GM12878 (cell line): ENCODE measurements around the gene SMPD3. TPM values are rescaled to one million over a fixed set of nuclear protein-coding genes. Genes with fewer than 3 reads are reported as not detected.

Experiments used
- ATAC-seq: fragments of 200-7000 bp; cut with Tn5 transposase; 3 replicates; pipeline ENCODE4 v1.9.1; 2020; ENCODE audit warnings: mild to moderate bottlenecking, moderate library complexity
- BruUV-seq: library from RNA; stranded (reverse); fragments of 400-500 nt; replicated peaks from 2 replicates; lab custom pipeline; 2021; lab: Mats Ljungman, UMichigan
- CTCF ChIA-PET: fragments of 300-600 bp; sonication (Branson Sonifier 250); formaldehyde crosslinking; extraction: SDS; loops from one replicate; lab custom pipeline; 2021; ENCODE audit warnings: inconsistent platforms; lab: Yijun Ruan, JAX
- POLR2A ChIA-PET: fragments of 350-600 bp; formaldehyde crosslinking; extraction: SDS; loops from one replicate; lab custom pipeline; 2021; ENCODE audit warnings: inconsistent platforms; lab: Charles Lee
- RAD21 ChIA-PET: fragments of 300-600 bp; sonication (Branson Sonifier 250); formaldehyde crosslinking; loops from one replicate; lab custom pipeline; 2023; ENCODE audit warnings: antibody characterized with exemption; ENCODE audit not compliant: unreplicated experiment; lab: Charles Lee
- SMC1A ChIA-PET: fragments of 300-600 bp; sonication (Branson Sonifier 250); formaldehyde crosslinking; loops from one replicate; lab custom pipeline; 2023; ENCODE audit not compliant: unreplicated experiment, uncharacterized antibody; lab: Charles Lee
- DNase-seq: peaks from one replicate; pipeline ENCODE4 v3.0.0-alpha.2; 2011; ENCODE audit warnings: low read depth, low spot score
- FAIRE-seq: peaks from 3 replicates; lab custom pipeline; 2011; peaks lifted over from hg19 to GRCh38; lab: Jason Lieb, UNC
- H2AFZ ChIP-seq: 2 replicates; pipeline ENCODE4 v1.6.0; 2011; ENCODE audit warnings: low read depth, low read length, control low read depth; ENCODE audit not compliant: control insufficient read depth
- H3K27ac ChIP-seq: 2 replicates; pipeline ENCODE4 v1.5.1; 2011; ENCODE audit warnings: control low read depth; ENCODE audit not compliant: control insufficient read depth, insufficient read depth
- H3K27me3 ChIP-seq, 2 experiments: replicated peaks in 1 of 2; 2 replicates each; pipeline versions ENCODE4 v1.6.0 to v1.6.1; 2011; ENCODE audit warnings: low read length in 1 of 2; ENCODE audit not compliant: control insufficient read depth in 2 of 2, insufficient read depth in 2 of 2
- H3K36me3 ChIP-seq, 2 experiments: 2 replicates each; pipeline ENCODE4 v1.5.1; 2011; ENCODE audit warnings: low read length in 1 of 2; ENCODE audit not compliant: control insufficient read depth in 2 of 2, insufficient read depth in 2 of 2
- H3K4me1 ChIP-seq: 2 replicates; pipeline ENCODE4 v1.6.1; 2011; ENCODE audit warnings: mild to moderate bottlenecking, low read length, moderate library complexity, mixed read lengths; ENCODE audit not compliant: control insufficient read depth, insufficient read depth
- H3K4me2 ChIP-seq: 2 replicates; pipeline ENCODE4 v1.6.0; 2011; ENCODE audit warnings: control low read depth; ENCODE audit not compliant: control insufficient read depth, insufficient read depth
- H3K4me3 ChIP-seq: fragments of 200-600 bp; sonication (generic); 2 replicates; pipeline ENCODE4 v1.5.1; 2016
- H3K79me2 ChIP-seq: 2 replicates; pipeline ENCODE4 v1.6.0; 2011; ENCODE audit warnings: low read length; ENCODE audit not compliant: control insufficient read depth, insufficient read depth
- H3K9ac ChIP-seq: 2 replicates; pipeline ENCODE4 v1.8.0; 2011; ENCODE audit warnings: low read length, control low read depth, mixed read lengths; ENCODE audit not compliant: control insufficient read depth, insufficient read depth
- H3K9me3 ChIP-seq: replicated peaks from 3 replicates; pipeline ENCODE4 v1.5.1; 2011; ENCODE audit warnings: mild to moderate bottlenecking, low read length; ENCODE audit not compliant: control insufficient read depth, insufficient read depth
- H4K20me1 ChIP-seq: 2 replicates; pipeline ENCODE4 v1.6.0; 2011; ENCODE audit not compliant: control insufficient read depth, insufficient read depth
- CBFB ChIP-seq: IDR thresholded peaks from 2 replicates; pipeline ENCODE4 v1.6.1; 2016; ENCODE audit warnings: antibody characterized with exemption, low read depth
- CHD4 ChIP-seq: fragments of 200-600 bp; sonication (generic); IDR thresholded peaks from 2 replicates; pipeline ENCODE4 v1.6.1; 2016; ENCODE audit warnings: mild to moderate bottlenecking
- STAT3 ChIP-seq: IDR thresholded peaks from 2 replicates; pipeline ENCODE4 v1.6.1; 2011; ENCODE audit warnings: low read depth, low read length, improper control_type of control experiment
- TARDBP ChIP-seq: IDR thresholded peaks from 2 replicates; pipeline ENCODE4 v1.6.1; 2016; ENCODE audit warnings: borderline replicate concordance
- TCF12 ChIP-seq: IDR thresholded peaks from 2 replicates; pipeline ENCODE4 v1.6.1; 2011; ENCODE audit warnings: low read depth, mild to moderate bottlenecking, low read length
- ZSCAN29 ChIP-seq: fragments of 450-650 bp; IDR thresholded peaks from 2 replicates; pipeline ENCODE4 v1.6.1; 2017; ENCODE audit warnings: mild to moderate bottlenecking, moderate library complexity
- WGBS: methylation state at CpG from one replicate; pipeline ENCODE4 v1.1.6; 2016; ENCODE audit warnings: low lambda C conversion rate; ENCODE audit not compliant: insufficient replicate concordance, insufficient coverage; ENCODE audit errors: missing lambda C conversion rate; 5-methylcytosine and 5-hydroxymethylcytosine counted together
- in situ Hi-C: fragments of 300-500 bp; cut with MboI; formaldehyde crosslinking; loops from 9 replicates; pipeline ENCODE4 v1.14.3; 2018; ENCODE audit warnings: mixed read lengths
- intact Hi-C: fragments of 100-400 bp; cut with micrococcal nuclease; formaldehyde crosslinking; loops from one replicate; pipeline ENCODE4 v1.14.2; 2022; ENCODE audit not compliant: unreplicated experiment
- polyA plus RNA-seq, 11 experiments: library from polyadenylated mRNA; depleted of rRNA in 4 of 11; unstranded in 6 of 11; stranded (reverse) in 5 of 11; fragments of >200 nt; fragmentation: Nextera tagmentation in 4 of 11; fragmentation: Illumina TruSeq in 1 of 11; extraction: Ambion mirVana in 4 of 11; extraction: Trizol in 1 of 11; gene quantifications; 1 replicate in 1 of 11; 2 replicates in 10 of 11; pipeline versions ENCODE4 v1.2.1 to v1.2.3, GENCODE V29; 2011 to 2016; ENCODE audit warnings: inconsistent platforms in 2 of 11, missing spikeins in 2 of 11, low read depth in 1 of 11
- total RNA-seq, 4 experiments: library from RNA; depleted of rRNA in 3 of 4; stranded (reverse); fragments of >200 nt in 3 of 4; fragmentation: Illumina TruSeq in 1 of 4; extraction: Trizol in 1 of 4; gene quantifications; 2 replicates each; pipeline versions ENCODE4 v1.2.1 to v1.2.3, GENCODE V29; 2013 to 2021
- TF ChIP-seq, protein P1 (sequence below): fragments of 450-650 bp; conservative IDR thresholded peaks from 2 replicates; pipeline ENCODE4 v1.6.1; 2017; ENCODE audit warnings: mild to moderate bottlenecking, moderate library complexity

SMPD3 gene
- total and polyA plus RNA-seq, 10 of the 15 experiments (the other 5 are each of a cell fraction or from before 2014, with no cell fraction given) = 0.04 to 2.0 (median 1.2) TPM

DNA sequence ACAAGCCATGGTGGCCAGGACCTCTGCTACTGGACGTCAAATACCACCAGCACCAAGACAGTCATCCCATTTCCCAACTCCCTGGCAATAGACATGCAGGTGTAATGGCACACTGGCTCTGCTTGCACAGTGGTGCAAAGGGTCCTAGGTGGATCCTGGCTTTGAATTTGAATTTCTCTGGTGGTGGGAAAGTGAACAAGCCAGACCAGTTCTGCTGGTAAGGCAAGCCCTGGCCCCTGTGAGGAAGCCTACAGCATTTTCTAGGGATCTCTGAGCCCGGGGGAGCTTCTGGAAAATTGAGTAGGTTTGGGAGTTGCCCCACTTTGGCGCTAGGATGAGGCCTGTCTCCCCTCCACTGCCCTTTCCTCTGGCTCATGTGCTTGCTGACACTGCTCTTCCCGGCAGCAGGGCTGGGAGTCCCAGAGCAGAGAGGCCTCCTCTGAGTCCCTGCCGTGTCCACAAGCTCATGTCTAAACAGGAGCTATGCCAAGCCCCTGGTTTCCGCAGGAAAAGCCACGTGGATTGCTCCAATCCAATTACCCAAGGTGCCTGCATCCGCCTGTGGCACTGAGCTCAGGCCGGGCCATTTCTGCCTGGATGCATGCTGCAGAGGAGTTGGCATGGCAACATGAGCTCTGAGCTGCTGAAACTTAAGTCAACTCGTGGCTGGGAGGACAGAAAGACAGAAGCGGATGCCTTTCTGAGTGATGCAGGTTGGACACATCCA, 70.5 kb downstream of the SMPD3 start:
- ChIA-PET RAD21 (no interaction called here), CTCF (interaction anchor here (1.6 to 2.0 kb wide), 3 partner anchors 9 to 133 kb away, joined by 4 to 10 read pairs (median 7); no protein-coding TSS in a partner anchor)
- Histone ChIP-seq H3K27me3 (no peaks in the 10 kb centered on the region; a peak in 2 of 4 replicates), H4K20me1 (no peaks in the 10 kb centered on the region)
- in situ Hi-C loops = no loop called here
- TF ChIP-seq, protein P1, sequence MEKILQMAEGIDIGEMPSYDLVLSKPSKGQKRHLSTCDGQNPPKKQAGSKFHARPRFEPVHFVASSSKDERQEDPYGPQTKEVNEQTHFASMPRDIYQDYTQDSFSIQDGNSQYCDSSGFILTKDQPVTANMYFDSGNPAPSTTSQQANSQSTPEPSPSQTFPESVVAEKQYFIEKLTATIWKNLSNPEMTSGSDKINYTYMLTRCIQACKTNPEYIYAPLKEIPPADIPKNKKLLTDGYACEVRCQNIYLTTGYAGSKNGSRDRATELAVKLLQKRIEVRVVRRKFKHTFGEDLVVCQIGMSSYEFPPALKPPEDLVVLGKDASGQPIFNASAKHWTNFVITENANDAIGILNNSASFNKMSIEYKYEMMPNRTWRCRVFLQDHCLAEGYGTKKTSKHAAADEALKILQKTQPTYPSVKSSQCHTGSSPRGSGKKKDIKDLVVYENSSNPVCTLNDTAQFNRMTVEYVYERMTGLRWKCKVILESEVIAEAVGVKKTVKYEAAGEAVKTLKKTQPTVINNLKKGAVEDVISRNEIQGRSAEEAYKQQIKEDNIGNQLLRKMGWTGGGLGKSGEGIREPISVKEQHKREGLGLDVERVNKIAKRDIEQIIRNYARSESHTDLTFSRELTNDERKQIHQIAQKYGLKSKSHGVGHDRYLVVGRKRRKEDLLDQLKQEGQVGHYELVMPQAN = no peak
- no peak for TF ChIP-seq CBFB
- TF ChIP-seq CHD4 = no peak
- no peak for TF ChIP-seq TARDBP
- TF ChIP-seq ZSCAN29 = no peak
- TF ChIP-seq STAT3 = no peak
- TF ChIP-seq TCF12 = no peak
- TF ChIP-seq, all 136 proteins: peak for 0
- H3K9me3 ChIP-seq = no peaks in the 10 kb centered on the region
- H3K4me1 ChIP-seq = peaks cover 10% of the 10 kb centered on the region
- no TSS peak for BruUV-seq
- ChIA-PET SMC1A (interaction anchor here (0.9 to 2.0 kb wide), 3 partner anchors 9 to 20 kb away, joined by 3 to 5 read pairs (median 3); no protein-coding TSS in a partner anchor), POLR2A (no interaction called here)
- no peaks in the 10 kb centered on the region for H3K36me3 ChIP-seq
- intact Hi-C loops = no loop called here
- no peak overlapping the region for H3K4me2 ChIP-seq
- no peak overlapping the region for H2AFZ ChIP-seq
- WGBS = 31% methylated on average over 11 of the region's 11 CpGs
- no peak for DNase-seq
- H3K79me2 ChIP-seq = no peaks in the 10 kb centered on the region
- no peak for ATAC-seq
- no peak overlapping the region for H3K27ac ChIP-seq
- FAIRE-seq = no peak
- H3K4me3 ChIP-seq = no peak overlapping the region
- H3K9ac ChIP-seq = no peak overlapping the region
